Body of pancreas (tissue), 4 donors: ENCODE measurements around the gene PHACTR3.

Experiments
- CTCF ChIP-seq, 7 experiments: fragments of 450-650 bp in 4 of 7; fragments of 200-600 bp in 3 of 7; sonication (generic) in 3 of 7; IDR thresholded peaks; one replicate each; pipeline ENCODE4 v1.5.1; 2016 to 2019; ENCODE audit warnings: antibody characterized with exemption in 7 of 7
- POLR2A ChIP-seq, 3 donors: fragments of 450-650 bp; IDR thresholded peaks; one replicate each; pipeline ENCODE4 v1.6.1; 2016; ENCODE audit warnings: antibody characterized with exemption in 3 of 3, mild to moderate bottlenecking in 2 of 3

DNA sequence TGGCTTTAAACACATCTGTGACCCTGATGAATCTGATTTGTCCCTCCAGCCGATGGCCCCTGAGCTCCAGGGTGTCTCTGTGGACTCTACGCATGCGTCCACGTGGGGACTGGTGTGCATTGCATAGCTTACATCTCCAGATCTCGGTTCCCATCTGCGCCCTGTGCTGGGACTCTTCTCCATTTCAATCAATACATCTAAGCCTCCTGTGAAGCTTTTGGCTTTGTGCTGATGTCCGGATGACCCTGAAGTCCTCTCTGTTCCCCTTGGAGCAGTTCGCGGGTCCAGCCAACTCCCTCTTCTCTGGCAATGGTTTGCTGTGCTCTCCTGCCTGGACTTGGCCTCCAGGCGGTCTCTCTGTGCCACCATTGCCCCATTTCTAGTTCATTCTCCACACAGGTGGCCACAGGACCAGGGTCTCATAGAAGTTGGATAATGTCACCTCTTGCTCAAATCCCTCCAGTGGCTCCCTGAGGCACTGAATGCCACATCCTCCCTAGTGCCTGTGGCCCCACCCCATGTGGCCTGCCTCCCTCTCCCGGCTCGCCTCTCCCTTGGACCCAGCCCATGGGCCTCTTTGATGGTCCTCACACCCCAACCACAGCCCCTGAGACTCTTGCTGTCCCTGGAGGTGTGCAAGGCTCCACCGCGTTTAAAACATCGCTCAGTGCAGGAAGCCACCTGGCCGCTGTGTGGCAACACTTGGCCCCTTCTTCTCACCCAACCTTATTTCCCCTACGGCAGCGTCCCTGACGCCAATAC is 173.7 kb downstream of the PHACTR3 start:
- TF ChIP-seq CTCF (IDR thresholded peaks at IDR 0.05): no peak
- no peak for TF ChIP-seq POLR2A (IDR thresholded peaks at IDR 0.05)
